NCI-H2107 (cell line): ENCODE measurements around the gene NAP1L5.

Source experiments
- DNase-seq: peaks from one replicate; lab custom pipeline; 2025; lab: John Stamatoyannopoulos, UW

NAP1L5 gene

DNA sequence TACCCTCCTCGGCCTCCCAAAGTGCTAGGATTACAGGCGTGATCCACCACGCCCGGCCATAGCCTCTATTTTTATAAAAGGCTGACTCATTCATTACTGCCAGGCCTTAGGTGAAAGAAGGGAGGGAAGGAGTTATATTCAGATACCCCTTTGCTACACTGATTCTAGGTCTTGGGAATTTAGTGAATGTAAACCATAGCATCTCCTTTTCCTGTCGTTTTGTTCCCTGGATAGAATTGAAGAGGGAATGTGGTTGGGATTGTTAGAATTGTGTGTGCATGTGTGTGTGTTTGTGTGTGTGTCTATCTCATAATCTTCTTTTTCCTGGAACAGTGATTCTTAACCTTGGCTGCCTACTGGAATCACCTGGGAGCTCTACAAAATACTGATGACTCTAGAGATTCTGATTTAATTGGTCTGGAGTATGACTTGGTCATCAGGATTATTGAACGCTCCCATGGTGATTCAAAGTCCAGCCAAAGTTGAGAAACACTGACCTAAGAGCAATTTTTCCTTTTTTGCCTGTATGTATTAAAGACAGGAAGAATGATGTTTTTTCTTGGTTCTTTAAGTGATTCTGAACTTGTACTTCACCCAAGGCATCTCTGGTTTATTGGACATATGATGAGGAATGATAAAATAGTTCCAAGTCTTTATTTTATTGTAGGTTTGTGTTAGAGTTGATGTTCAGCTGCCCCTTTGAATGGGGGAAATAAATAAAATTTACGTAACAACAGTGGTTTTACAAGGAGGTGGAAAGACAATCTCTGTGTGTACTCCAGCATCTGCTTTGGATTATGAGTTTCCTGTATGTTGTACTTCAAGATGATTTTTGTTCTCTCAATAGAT, 37.0 kb downstream of the NAP1L5 start:
- no peak for DNase-seq

DNA sequence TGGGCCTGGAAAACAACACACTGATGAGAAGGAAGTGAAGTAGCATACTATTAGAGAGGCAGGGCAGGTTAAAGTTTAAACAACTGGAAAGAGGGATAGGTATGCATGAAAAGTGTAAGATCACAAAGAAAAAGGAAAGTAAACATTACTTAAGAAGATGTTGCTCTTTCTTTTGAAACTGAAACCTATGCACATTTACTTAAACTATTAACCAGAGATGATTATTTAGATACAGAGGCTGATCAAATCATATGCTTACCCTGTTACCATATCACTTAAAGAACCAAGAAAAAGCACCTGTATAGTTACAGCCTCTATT, 37.8 kb downstream of the NAP1L5 start:
- DNase-seq, result no peak

DNA sequence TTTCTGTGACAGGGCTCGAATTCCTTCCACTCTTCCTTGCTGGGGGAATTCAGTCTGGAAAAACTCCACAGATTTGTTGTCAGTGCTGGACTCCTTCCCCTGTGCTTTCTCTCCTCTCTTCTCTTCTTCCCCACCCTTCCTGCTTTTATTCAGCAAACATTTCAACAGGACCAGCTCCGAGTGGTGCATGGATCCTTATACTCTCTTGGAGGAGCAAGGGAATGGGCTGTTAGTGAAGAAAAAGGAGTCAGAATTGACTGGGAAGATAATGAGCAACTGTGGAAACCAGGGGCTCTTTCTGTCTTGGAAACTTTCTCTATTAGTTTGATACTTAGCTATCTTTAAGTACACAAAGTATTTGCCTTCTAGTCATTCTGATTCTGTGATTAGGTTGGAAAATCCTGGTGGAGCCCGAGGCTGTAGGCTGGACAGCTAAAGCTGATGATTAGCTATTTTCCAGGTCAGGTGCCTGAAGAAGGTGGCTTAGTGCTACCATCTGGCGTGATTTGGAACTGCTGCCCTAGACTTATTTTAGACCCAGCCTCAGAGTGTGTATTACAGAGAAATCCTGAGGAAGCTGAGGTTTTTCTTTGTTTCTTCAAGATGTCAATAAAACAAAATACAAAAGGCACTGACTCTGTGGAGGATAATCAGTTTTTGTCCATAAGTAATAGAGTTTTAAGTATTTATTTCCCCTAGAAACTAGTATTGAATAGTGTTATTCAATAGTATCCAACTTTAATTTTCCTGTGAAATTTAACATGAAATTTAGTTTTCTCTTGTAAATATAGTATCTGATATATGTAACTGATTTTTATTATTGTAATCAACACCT, 38.4 kb downstream of the NAP1L5 start:
- no peak for DNase-seq

DNA sequence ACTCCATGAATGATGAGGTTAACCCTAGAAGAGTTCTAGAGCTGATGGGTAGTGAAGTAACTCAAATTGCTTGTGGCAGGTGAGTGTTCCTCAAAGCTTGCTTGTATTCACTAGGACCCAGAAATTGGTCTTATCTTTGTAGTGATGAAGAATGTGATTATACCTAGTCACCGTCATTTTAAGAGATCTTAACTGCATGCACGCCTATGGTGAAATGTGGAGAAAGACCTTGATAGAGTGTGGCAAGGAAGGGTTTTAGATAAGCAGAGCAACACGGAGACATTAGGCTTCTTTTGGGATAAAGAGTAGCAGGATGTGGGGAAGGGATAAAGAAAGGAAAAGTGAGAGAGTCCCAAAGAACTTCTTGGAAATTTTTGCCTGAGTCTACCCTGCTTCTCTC, 42.4 kb downstream of the NAP1L5 start:
- no peak for DNase-seq

DNA sequence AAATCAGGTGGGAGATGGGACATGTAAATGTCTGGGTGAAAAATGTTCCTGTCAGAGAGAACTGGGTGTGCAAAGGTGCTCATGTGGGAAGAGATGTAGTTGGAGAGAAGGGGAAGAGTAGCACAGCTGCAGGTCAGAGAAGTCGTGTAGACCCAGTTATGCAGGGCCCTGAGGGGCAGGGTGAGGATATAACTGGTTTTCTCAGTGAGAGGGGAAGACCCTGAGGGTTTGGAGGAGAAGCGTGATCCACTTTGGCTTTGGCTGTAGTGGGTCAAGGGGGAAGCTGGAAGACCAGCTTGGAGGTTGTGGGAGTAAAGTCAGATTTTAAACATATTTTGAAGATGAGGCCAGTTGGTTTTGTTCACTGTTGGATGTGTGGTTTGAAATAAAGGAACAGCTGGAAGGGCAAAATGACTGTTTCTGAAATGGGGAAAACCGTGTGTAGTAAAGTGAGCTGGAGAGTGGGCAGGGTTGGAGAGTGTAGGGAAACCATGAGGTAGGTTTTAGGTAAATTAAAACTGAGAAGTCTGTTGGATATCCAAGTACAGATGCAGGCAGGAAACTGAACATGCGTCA, 44.2 kb downstream of the NAP1L5 start:
- no peak for DNase-seq

DNA sequence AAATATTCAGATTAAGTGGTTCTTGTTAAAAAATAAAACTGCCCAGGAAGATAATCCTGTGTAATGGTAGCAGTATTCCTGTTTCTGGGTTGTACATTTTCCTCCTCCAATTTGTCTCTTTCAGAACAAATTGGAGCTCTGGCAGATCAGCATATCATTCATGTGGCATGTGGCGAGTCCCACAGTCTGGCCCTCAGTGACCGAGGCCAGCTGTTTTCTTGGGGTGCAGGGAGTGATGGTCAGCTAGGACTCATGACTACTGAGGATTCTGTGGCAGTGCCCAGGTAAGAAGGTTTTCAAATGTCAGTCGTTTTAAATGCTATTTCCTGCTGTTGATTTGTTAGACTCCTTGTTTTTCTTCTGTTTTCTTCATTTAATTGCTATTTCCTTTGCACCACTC, 47.9 kb downstream of the NAP1L5 start:
- no peak for DNase-seq

DNA sequence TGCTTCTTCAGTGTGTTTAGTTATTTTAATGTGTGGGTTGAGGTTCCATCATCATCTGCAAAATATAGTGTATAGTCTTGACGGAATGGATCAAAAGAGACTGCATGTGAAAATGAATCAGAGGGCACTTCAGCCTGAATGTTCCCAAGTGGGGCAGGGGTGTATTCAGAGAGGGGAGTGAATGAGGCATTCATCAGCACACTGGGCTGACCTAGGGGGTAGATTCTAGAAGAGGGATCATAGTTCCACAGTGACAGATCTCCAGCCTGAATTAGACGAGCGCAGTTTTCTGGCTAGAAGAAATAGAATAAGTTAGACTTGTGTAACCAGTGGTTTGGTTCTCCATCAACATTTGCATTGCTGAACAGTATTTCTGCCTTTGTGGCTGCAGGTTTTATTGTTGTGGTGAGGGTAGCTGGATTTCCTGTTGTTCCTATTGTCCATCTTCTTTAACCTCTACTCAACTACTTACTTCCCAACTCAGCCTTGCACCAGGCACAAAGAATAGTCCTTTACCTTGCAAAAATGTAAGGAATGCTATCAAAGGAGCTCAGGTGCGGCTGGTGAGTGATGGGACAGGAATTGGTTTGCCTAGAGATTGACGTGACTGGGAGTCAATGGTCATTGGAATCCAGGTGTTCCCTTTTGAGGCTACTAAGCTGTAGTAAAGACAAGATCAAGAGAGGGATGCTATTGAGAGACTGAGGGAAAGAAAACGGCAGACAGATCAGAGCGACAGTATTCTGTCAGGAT, 50.9 kb downstream of the NAP1L5 start:
- no peak for DNase-seq

DNA sequence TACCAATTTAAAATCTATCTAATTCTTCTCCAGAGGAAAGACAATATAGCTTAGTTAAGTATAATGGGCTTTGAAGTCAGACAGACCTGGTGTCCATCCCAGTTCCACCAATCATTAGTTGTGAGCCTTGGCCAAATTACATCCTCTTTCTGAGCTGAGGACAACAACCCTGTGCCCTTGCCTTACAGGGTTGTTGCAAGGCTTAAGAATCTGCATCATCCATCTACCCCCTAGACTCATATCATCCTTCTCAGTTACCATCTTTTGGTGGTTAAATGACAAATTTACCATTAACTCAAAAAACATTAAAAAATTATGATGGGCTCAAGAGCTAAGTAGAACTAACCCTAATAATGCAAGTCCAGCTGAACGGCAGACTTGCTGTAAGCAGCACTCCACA, 51.6 kb downstream of the NAP1L5 start:
- no peak for DNase-seq
